NCI-H187 treated with DMSO at 0.1 percent for 48 hours (cell line): ENCODE data around the gene ABCC8.

Source experiments
- DNase-seq: peaks from one replicate; lab custom pipeline; 2025; lab: John Stamatoyannopoulos, UW

ABCC8 gene

DNA sequence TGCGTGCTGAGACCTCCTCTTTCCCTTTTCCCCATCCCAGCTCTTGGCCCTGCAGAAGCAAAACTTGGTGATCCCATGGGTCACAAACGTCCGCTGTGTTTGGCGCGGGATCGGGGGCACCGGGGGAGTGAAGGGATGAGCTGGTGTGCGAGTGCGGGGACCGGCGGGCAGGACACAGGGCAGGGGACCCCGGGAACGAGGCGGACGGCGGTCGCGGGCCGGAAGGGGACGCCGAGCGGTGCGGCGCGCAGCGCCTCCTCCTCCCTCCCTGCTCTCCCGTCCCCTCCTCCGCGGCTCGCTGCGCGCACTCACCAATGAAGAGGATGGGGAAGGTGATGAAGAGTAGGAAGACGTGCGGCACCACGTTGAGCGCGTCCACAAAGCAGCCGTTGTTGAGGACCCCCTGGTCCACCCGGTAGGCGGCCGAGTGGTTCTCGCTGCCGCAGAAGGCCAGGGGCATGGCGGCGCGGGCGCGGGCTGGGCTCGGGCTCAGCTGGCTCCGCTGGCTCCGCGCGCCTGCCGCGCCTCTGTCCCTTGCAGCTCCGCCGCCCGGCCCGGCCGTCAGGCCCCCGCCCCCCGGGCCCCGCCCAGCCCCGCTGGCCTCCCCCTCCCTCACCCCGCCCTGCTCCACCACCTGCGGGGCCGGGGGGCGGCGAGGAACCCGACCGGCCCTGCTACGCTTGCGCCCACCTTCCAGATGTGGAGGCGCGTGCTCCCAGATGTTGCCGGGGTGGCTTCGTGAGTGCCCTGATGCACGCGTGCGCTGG is at the start of gene ABCC8:
Gene ABCC8 (minus strand): TSS at position 529 of the 767 bp plus-strand sequence. CDS start 69 bp downstream, at position 460.
- DNase-seq, result no peak

DNA sequence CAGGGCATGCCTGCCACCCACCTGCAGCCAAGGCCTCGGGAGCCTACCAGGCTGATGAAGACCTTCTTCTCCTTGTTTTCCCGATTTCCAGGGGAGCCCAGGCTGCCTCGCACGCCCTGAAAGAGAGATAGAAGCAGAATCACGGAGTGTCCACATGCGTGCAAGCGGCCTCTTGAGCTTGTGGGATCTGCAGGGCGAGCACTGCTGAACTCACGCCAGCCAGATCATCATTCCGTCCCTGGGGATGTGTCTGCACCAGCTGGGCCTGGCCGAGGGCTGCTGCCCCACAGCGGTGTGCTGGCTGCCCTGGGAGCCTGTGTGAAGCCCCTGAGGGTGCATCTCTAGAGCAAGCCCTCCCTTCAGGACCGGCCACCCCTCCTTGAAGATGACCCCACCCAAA is 49.7 kb upstream of the ABCC8 start:
- DNase-seq, result no peak

- DNase-seq, result no peak
Observed at GRCh38 chr11:17525570-17525969, 48.9 kb upstream of the ABCC8 start.

DNA sequence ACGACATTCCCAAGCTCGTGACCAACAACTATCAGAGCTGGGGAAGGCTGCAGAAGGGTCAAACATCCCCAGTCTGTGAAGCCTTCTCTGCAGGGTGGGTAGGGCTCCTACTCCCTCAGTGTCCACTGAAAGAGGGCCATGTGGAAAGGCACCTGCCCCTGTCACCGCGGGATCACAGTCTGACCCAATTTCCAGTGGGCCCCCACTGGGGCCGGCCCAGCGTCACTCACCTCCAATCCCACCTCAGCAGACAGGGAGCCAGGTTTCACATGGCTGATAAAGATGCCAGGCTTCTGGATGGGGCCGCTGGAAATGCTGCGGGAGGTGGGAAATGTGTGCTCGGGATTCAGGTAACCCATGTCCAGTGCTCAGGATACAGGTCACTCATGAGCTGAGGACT is 47.6 kb upstream of the ABCC8 start:
- DNase-seq, result no peak

DNA sequence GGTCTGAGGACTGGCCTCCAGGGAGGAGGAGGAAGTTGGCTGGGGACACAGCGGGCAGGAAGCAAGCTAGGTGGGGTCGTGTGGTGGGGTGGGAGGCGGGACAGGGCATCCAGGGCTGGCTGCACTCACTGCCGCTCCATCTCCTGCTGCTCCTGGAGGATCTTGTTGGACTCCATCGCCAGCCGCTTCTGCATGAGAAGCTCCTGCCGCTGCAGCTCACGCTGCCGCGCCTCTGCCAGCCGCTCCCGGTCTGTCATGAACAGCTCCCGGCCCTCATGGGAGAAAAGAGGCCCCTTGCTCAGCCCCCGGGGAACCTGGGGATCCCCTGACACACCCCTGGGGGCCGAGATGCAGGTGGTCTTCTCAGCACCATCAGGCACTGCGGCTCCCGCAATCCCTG is 46.0 kb upstream of the ABCC8 start:
- no peak for DNase-seq

GRCh38 chr11:17521106-17521900 is 44.7 kb upstream of the ABCC8 start:
- DNase-seq, result no peak

- no peak for DNase-seq
Observed at GRCh38 chr11:17519061-17519885, 42.6 kb upstream of the ABCC8 start.

DNA sequence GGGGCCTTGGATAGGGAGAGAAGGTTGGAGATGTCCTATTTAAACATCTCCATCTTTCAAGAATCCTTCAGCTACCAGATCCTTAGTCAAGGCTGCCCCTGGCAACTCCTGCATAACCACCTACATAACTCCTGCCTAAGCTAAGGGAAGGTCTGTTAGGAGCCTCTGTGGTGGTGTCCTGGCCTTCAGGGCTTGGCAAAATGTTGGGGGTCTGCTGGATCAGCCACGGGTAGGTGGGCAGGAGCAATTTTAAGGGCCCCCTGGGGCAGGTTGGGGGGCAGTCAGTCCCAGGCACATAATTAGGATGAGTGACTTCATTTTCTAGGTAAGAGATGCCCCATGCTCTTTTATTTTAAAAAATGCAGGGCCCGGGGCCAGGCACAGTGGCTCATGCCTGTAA is 41.7 kb upstream of the ABCC8 start:
- DNase-seq, result no peak

GRCh38 chr11:17517186-17517585 is 40.5 kb upstream of the ABCC8 start:
- DNase-seq, result no peak

DNA sequence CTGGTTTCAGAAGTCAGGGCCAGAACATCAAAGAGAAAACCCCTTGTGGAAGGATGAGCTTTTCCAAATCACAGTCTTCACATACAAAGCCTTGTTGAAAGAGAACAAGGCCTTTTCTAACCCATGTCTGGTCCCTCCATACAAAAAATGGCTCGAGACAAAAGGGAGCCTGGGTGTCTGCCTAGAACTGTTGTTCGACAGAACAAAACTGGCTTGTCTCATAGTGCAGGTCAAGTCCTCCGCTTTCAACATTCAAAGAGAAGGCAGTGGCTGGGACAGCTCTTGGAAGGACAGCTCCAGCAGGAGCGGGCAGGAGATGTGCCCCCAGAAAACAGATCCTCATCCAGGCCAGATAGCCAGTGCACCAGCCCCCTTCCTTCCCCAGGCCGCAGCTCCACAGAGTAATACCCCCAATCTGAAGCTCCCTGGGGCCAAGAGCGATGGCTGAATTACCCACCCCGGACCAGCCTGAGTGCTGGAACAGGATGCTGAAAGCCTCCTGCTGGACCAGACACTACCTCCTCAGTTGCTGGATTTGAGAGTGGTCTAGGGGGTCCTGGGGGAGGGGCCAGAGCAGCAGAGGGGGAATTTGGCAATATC is 40.0 kb upstream of the ABCC8 start:
- no peak for DNase-seq

DNA sequence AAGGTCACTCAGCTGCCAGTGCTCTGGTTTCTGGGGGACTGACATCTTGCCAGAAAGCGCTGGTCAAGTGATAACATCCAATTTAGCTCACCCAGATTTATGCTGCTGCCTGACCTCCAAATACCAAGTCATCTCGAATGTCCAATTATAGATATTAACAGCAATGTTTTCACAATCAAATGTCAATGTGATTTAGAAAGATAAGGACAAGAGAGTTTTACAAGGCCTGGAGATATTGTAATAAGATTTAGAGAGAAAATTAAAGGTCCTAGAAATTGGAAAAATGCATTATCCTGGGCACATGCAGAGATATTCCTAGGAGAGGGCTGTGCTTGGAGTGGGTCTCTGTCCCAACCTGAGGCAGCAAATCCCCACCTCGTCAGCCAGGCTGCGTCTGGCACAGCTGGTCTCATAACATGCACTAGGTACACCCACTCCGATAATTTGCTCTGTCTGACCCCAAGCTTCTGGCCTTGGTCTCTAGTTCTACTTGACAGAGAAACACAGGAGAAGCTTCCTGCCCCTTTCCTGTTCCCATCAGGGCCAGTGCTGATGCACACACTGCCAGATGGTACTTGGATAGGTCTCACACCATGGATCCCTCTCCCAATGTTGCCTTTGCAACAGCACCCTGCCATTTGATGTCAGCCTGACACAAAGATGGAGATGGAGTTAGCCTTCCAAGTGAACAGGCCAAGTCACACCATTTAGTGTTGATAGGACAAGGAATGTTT is 39.0 kb upstream of the ABCC8 start:
- no peak for DNase-seq

- no peak for DNase-seq
Observed at GRCh38 chr11:17514476-17514875, 37.8 kb upstream of the ABCC8 start.

GRCh38 chr11:17513853-17514252 is 37.2 kb upstream of the ABCC8 start:
- DNase-seq, result no peak

GRCh38 chr11:17512101-17512500 is 35.5 kb upstream of the ABCC8 start:
- no peak for DNase-seq

GRCh38 chr11:17511571-17511970 is 34.9 kb upstream of the ABCC8 start:
- no peak for DNase-seq

DNA sequence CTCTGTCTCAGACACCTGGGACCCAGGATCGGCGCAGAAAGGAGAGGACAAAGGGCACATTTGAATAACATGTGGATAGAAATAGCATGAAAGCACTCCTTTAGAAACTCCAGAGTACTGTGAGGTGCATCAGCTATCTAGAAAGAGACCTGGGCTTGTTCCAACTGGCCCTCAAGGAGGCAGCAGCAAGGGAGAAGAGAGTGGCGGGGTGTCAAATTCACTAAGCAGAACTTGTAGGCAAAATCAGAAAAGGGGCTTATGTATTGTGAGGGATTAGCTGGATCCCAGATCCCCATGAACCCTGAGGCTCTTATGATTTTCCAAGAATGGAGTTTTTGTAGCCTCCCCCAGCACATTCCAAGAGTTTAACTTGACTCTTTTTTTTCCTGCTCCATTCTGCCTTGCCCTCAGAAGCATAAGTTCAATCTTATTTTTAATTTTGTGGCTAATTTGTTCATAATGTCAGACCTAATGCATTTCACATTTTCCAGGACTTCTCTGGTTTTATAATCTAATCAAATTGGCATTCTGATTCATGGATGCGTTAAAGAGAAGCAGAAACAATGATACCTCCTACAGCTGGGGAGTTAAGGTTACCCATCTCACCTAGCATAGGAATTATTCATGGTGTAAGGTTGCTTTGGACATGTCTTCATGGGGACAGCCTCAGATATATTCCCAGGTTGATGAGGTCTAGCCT is 34.0 kb upstream of the ABCC8 start:
- DNase-seq, result no peak

DNA sequence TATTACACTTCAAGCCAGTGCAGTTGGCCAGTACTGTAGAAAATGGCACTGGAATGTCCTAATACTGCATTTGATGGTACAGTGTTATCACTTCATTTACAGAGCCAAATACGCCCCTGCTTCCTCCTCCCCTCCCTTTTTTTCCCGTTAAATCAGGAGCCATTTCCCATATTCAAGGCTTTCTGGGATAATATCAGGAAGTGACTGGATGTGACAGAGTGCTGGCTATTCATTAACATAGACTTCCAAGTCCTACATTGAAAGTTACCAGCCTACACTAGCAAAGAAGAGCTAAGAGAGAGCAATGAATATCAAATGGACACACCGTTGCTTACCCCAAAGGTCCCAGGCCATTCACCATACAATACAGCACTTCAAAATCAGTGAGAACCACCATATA is 32.1 kb upstream of the ABCC8 start:
- DNase-seq, result no peak

DNA sequence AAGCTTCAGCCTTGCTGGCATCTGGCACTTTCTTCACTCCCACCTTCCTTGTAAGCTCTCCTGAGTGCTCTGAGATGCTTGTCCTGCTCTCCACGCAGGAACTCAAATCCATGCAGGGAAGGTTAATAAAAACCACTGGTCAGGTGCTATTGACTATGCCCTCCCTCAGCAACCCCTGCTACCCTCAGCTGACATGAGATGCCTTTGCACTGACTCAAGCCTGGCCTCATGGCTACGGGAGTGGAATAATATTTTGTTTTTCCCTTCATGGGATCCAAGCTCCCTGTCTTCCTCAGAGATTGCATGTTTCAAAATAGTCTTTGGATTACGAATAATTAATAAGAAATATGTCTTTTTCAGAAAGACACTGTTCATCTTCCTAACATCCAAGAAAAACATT is 31.7 kb upstream of the ABCC8 start:
- DNase-seq, result no peak

DNA sequence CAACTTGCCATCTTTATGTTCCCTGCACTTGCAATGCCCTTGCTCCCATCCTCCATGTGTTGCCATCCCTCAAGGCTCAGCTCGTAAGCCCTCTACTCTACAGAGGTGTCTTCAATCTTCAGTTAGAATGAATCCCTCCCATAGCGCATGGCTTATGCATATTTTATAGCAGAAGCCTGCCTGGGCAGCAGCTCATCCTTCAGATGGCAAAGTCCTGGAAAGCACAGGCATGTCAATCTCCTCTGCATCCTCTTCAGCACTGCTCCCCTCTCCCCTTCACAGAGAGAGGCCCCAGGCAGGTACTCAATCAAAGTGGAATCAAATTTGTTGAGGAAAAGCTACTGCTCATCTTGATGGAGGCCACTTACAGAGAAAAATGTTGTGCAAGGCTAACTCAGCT is 31.1 kb upstream of the ABCC8 start:
- DNase-seq, result no peak

DNA sequence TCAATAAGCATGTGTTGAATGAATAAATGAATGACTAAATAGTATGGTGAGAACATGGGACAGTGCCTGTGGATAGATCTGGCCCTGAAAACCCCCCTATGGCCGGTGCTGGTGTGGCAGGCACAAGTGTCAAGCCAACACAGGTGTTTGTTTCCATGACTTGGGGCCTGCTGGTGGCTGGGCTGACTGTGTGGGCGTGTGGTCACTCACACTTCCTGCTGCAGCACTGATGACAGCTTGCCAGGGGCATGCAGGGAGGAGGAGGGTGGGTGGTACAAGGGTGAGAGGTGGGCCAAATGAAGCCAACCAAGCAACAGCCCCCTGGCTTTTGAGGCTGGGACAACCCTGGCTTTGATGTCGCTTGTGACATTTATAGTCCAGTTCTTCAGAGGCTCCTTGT is 30.3 kb upstream of the ABCC8 start:
- DNase-seq, result no peak

- DNase-seq, result no peak
Observed at GRCh38 chr11:17506314-17506713, 29.7 kb upstream of the ABCC8 start.
